GM18517 (cell line): ENCODE data around the gene PLD5.
"Not testable (repeated sequence)": the region's sequence is repeated elsewhere in the genome, so short reads cannot be mapped to it uniquely, and the experiment has no call there.

Experiments used
- ATAC-seq: cut with Tn5 transposase; IDR thresholded peaks from one replicate; pipeline ENCODE4 v1.9.1; 2021; ENCODE audit warnings: mild to moderate bottlenecking, moderate library complexity; ENCODE audit not compliant: unreplicated experiment

The PLD5 gene

DNA sequence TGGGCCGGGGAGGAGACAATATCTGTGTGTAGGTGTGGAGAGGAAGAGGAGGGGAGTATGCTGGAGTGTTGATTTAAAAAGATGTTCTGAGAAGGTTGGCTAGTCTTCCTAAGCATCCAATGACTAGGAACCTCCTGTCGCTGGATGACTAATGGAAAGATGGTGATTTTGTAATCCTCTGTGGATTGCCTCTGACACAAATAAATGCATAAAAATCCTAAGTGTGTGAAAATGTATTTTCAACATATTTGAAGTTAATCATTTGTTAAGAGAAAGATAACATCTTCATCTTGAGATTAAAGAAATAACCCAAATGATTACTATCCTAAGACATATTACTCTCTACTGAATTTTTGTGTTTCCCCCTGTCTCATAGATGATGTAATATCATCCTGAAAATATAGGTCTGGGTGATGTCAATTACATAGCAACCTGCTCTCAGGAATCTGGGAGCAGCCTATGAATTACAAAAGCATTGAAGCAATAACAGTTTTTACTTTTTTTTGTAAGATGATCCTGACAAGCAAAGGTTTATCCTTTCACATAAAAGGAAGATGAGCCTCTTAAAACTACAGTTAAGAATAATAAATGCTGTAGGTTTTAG, 305.1 kb downstream of the PLD5 start:
- no peak for ATAC-seq

DNA sequence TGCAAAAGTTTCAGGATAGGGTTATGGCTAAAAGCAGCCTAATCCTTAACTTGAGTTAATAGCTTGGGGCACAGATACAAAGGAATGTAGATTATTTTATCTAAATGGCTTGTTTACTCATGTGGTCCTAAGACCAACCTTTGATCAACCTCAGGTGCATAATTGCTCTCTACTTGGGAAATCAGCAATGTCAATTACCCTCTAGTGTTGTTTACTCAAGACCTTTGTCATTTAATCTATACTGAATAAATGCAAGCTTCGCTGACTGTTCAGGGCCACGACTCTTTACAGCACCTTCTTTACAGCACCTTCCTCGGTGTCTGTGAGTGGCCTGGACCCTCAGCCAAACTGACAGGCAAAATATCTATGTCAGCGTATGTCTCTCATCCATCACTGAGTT, 308.1 kb downstream of the PLD5 start:
- ATAC-seq: no peak

DNA sequence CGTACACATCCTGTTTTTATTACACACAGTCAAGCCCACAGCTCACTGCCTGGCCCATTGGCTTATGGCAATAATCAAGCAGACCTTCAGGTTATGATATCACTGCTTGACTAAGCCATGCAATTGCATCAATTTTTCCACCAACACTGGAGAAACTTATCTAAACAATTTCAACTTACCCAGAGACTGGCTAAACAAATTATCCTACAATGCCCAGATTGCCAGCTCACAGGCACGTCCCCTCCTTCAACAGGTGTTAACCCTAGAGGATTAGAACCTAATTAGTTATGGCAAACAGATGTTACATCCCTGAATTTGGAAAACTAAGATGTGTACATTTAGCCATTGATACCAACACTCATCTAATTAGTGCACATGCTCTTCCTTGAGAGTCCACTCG, 310.0 kb downstream of the PLD5 start:
- ATAC-seq: not testable (repeated sequence)

DNA sequence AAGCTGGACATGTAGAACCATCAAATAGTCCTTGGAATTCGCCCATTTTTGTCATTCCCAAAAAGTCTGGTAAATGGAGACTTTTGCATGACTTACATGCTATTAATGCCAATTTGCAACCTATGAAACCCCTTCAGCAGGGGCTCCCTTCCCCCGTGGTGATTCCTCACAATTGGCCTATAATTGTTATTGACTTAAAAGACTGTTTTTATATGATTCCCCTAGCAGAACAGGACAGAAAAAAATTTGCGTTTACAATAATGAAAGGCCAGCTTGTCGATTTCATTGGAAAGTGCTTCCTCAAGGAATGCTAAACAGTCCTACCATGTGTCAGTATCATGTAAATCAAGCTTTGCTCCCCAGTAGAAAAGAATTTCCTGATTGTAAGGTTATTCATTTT, 311.5 kb downstream of the PLD5 start:
- ATAC-seq: not testable (repeated sequence)

DNA sequence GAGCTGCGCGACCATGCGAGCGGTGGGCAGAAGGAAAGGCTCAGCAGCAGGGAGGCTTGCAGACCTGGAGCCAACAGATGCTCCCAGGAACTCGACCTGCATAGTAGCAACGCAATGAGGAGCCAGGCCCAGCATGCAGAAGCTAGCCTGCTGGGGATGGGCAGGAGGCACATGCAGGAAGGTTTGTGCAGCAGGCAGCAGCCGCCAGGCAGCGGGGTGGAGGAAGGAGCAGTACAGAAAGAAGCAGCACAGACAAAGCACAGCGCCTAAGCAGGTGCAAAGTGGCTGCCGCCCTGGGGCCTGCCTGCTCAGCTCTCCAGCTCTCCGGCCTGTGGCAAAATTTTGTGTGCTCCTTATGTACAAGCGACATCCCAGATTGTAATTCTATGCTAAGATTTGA, 312.1 kb downstream of the PLD5 start:
- ATAC-seq: no peak

DNA sequence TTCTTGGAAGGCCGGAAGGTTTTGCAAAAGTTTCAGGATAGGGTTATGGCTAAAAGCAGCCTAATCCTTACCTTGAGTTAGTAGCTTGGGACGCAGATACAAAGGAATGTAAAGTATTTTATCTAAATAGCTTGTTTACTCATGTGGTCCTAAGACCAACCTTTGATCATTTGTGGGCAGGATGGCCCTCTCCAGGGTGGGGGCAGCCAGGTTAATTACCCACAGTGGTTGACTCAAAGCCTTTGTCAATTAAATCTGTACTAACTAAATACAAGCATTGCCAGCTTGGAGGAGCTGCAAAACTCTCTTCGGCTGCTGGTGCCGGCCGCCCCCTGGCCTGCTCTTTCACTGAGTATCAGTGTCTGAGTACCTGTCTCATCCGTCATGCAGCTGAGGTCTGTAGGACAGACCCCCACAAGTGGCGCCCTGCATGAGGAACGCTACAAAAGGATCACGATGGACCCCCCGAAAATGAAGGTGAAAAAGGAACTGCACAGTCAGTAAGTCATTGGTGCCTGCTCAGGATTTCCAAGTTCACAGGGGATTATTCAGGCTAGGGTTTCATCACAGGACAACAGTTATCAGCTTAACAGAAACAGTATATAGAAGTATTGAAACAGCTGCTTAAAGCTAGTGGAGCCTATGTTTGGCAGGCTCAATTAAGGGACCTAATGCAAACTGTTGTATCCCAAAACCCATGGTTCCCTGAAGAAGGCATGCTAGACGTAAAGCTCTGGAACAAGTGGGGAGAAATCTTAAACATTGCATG, 313.1 kb downstream of the PLD5 start:
- no peak for ATAC-seq

DNA sequence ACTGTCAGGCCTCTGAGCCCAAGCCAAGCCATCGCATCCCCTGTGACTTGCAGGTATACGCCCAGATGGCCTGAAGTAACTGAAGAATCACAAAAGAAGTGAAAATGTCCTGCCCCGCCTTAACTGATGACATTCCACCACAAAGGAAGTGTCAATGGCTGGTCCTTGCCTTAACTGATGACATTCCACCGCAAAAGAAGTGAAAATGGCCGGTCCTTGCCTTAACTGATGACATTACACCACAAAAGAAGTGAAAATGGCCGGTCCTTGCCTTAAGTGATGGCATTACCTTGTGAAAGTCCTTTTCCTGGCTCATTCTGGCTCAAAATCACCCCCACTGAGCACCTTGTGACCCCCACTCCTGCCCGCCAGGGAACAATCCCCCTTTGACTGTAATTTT, 314.2 kb downstream of the PLD5 start:
- ATAC-seq: not testable (repeated sequence)

DNA sequence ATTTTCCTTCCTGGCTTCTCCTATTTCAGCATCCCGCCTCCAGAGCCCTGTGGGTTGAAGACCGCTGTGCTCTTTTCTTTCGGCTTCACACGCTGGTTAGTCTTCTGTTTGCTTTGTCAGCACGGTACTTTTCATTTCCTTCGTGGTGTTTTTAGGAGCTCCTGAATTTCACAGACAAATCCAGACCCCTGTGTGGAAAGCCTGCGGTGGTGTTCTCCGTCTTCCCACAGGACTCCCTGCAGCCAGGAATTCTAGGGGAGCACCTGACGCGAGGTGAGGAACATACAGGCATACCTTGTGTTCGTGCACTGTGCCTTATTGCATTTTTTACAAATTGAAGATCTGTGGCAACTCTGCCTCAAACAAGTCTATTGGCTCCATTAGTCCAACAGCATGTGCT, 315.4 kb downstream of the PLD5 start:
- ATAC-seq: no peak

DNA sequence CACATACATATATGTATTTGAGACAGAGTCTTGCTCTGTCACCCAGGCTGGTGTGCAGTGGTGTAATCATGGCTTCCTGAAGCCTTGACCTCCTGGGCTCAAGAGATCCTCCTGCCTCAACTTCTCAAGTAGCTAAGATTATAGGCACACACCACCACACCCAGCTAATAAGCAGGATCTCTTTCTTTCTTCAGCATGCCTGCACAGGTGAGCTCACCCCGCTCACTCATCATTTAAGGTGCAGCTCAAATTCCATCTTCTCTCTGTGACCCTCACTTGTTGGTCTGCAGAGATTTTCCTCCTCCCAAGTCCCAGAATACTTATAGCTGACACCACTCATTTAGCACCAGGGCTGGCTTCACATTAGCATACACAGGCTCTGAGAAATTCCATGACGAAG, 316.5 kb downstream of the PLD5 start:
- no peak for ATAC-seq

DNA sequence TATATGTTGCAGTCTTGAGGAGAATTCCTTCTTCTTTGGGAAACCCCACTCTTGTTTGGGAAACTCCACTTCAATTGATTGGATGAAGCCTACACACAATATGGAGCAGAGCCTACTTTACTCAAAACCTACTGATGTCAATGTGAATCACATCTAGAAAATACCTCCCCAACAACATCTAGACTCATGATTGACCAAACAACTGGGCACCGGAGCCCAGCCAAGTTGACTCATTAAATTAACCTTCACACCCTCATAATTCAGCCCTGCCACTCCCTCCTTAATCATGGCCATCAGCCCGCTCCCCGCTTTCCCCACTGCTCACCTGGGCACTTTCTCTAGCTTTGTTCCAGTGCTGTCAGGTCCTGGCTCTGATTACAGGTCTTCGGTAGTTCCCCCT, 317.5 kb downstream of the PLD5 start:
- ATAC-seq: no peak

DNA sequence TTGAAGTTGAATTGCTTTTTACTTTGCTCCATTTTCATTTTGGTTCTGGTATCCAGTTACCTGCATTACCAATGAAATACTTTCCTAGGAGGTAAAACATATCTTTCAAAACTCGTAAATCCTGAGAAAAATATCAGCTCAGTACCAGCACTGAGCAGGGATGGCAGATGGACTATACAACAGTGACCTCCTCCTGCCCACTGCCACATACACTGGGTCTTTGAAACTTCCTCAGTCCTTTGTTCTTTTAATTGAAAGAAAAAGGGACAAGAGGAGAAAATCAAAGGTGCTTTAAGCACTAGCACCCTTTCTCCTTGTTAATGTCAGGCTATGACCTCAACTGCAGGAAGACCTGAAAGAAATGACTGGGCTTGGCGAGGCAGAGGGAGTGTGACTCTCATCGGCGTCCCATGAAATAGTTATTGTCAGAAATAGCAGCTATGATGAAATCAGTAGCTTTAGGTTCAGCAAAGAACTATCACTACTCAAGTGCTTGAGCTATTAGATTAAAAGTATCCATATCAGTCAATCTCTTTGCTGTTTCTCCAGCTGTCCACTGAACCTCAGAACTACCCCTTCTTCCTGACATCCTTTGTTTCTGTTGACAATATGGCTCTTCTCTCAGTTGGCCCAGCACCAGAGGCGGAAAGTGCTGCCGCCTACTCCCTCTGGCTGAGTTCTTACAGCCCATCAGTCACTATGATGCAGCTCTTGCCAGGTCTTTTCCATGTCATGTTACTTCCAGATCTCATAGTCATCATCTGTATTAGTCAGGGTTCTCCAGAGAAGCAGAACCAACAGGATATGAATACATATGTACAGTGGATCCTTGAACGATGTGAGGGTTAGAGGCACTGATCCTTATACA, 318.6 kb downstream of the PLD5 start:
- ATAC-seq: no peak

DNA sequence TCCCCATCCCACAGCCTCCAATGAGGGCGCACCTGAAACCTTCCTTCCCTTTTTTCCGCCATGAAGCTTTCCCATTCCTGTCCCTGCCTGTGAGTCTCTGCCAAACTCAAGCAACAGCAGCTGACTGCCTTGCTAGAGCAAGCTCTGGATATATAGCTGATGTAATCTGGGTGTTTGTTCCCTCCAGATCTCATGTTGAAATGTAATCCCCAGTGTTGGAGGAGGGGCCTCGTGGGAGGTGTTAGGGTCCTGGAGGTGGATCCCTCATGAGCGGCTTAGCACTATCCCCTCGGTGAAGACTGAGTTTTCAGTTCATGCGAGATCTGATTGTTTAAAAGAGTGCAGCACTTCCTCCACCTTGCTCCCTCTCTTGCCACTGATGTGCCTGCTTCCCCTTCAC, 321.2 kb downstream of the PLD5 start:
- ATAC-seq: no peak

DNA sequence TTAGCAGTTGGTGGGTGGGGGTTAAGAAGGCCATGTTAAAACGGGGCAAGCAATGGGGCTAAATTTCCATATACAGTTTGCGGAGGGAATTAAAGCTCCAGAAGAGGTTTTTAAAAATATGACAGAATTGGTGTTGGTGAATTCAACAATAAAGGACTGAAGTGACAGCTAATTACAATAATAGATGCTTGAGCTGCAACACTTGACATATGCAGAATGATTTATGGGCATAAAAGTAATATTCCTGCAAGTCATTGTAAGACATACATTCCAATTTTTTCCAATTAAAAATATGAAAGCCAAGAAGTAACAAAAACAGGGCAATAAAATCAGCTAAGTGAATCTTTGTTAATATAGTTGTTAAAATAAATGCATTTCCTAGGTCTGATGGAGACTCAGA, 323.4 kb downstream of the PLD5 start:
- no peak for ATAC-seq

DNA sequence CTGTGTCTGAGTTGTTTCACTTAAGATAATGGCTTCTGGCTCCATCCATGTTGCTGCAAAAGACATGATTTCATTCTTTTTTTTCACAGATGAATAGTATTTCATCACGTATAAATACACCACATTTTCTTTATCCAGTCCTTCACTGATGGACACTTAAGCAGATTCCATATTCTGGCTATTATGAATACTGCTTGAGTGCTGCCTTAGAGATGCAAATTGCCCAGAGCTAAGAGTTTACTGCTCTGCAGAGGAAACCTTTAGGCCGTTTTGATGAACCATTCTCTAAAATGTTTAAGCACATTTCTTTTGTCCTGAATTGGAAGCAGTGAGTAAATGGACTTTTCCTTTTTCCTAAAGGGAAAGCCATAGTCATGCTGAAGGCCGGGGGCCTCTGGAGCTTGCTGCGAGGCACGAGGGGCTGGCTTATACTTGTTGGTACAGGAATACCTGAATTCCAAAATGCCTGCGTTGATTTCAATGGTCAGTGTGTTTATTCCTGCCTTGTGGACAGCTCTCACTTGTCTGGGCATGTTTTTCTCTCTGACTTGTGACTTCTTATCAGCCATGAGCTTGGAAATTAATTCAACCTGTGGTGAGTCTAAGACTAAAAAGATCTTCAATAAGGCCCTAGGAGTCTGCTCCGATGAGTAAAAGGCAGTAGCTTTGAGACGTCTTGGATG, 324.6 kb downstream of the PLD5 start:
- no peak for ATAC-seq

DNA sequence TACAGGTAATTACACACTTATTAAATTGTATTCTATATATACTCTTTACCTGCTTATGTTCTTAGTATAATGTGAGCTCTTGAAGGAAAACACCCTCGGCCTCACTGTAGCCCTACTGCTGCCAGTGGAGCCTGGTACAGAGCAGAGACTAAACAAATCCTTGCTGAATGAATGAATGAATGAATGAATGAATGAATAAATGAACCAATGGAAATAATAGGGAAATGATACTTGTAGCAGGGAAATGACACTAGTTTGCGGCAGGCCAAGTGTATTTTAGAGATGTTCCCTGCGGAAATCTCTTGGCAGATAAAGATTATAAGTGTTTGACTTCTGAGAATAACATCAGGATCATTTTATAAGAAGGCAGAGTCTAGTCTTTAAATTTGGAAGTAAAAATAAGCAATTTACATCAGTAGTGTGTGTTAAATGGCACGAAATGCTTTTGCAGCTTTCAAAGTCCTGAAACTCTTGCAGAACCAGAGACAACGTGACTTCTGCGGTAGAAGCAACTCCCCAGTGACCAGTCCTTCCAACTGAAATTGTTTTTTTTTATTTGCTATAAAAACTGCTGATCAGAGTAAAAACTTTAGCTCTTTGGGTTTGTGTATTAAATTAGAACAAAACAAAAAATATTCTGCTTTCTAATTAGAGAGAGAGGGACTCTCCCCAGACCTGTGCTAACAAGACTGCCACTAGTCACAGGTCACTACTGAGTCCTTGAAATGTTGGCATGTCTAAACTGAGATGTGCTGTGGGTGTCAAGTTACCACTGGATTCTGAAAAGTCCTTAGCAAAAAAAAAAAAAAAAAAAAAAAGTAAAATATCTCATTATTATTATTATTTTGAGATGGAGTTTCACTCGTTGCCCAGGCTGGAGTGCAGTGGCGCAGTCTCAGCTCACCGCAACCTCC, 326.3 kb downstream of the PLD5 start:
- ATAC-seq: no peak

DNA sequence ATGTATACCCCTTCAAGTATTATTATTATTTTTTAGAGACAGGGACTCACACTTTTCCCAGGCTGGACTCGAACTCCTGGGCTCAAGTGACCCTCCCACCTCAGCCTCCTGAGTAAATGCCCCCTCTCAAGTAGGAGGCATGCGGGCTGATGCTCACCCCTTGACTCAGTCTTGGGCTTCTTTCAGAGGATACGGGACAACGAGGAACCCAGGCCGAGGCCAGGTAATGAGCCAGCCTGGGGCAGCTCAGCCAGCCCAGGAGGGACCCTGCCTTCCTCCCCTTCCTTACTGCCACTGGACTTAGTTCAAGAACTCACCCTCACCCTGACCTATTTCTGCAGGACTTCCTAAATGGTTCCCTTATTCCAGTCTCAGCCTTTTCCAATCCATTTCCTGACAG, 327.6 kb downstream of the PLD5 start:
- no peak for ATAC-seq

DNA sequence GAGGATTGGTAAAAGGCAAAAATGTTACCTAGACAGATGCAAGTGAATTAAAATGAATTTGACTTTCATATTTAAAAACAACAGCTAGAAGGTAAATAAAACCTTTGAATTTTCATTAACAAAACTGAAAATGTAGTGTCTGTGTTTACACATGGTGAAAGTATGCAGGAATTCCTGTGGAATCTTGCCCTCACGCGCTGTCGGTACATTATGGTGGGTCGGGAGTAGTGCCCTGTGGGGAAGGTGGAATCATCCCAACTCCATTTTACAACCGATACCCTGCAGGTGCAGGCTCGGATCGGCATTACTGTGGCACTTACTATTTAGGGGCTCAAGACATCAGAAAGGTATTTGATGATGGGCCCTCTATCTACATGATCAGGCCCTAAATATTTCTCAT, 328.4 kb downstream of the PLD5 start:
- no peak for ATAC-seq

DNA sequence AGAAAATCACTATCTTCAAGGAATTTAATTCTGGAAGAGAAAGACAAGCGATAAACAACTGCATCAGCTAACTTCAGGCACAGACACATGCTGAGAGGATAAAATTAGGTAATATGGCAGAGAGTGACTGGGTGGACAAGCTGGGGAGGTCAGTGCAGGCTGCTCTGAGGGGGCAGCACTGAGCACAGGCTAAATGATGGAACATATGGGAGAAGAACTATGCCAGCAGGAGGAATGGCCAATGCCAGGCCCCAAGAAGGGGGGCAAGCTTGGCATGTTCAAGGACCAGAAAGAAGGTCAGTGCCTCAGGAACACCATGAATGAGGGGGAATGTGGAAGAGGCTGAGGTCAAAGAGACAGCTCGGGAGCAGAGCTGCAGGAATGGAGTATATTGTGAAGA, 334.9 kb downstream of the PLD5 start:
- ATAC-seq: no peak

DNA sequence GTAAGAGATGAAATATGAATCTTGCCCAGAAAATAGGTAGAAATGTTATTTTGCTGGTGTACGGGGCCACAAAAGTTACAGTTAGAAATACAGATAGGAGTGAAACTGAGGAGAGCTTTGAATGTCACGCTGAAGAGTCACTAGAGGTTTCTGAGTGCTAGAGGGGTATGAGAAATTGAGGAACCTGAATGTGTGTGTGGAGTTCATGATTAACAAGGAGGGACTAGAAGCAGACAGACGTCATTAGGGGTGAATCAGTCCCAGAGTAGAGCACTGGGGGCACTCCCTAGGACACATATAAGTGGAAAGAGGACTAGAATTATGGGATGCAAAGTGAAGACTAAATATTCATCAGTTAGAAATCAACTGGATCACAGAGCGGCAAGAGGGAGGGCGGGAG, 336.7 kb downstream of the PLD5 start:
- peak; percentile 75 for ATAC-seq

DNA sequence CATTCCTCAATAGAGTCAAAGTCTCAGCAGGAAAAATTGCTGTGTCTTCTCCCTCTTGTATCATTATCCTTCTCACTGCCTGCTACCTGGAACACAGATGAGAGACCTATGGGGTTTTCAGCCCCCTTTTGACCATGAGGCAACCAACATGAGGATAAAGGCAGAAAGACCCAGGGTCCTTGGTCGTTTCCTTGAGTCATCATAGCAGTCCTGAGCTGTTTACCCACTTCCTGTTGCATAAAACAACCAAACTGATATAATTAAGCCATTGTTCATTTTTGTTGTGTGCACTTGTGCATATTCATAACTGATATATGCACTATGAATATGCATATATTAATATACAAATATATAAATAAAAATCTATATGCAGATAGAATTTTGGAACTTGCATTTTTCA, 337.3 kb downstream of the PLD5 start:
- no peak for ATAC-seq
